ENCODE results near the gene ARHGAP45. TPM values are rescaled to one million over a fixed set of nuclear protein-coding genes. Genes with fewer than 3 reads are reported as not detected.

ARHGAP45 gene
- total and polyA plus RNA-seq, 2 of the 8 experiments (the other 6 are each of a cell fraction or from before 2014, with no cell fraction given) = 31.4 to 41.8 TPM

DNA sequence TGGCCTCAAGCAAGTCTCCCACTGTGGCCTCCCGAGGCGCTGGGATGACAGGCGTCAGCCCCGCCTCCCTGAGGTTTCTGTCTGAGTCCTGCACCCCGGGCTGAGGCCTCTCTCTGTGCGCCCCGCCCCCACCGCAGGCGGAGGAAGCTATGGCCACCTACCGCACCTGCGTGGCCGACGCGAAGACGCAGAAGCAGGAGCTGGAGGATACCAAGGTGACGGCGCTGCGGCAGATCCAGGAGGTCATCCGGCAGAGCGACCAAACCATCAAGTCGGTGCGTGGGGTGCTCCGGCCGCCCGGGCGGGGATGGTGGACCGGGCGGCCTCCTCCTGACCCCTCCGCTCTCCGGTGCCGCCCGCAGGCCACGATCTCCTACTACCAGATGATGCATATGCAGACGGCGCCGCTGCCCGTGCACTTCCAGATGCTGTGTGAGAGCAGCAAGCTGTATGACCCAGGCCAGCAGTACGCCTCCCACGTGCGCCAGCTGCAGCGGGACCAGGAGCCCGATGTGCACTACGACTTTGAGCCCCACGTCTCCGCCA lies 12.7 kb downstream of the ARHGAP45 start:
- H3K4ac ChIP-seq (replicated peaks; ENCODE audit: insufficient read length, low read depth, low read length) = no peak overlapping the region
- no peak for FAIRE-seq
- H3K56ac ChIP-seq (replicated peaks; ENCODE audit: insufficient read length, low read depth, low read length) = no peak overlapping the region
- no peak overlapping the region for H3K18ac ChIP-seq (ENCODE audit: extremely low read depth, low read length)
- ChIA-PET CTCF (ENCODE audit: partially characterized antibody) (interaction anchor here (0.6 to 8.9 kb wide), 9 partner anchors 8 to 138 kb away, joined by 3 to 54 read pairs (median 4); partner anchors contain the start of genes ARHGAP45 and CNN2), POLR2A (ENCODE audit: partially characterized antibody) (interaction anchor here (1.2 to 10.3 kb wide), 11 partner anchors 8 to 189 kb away, joined by 3 to 93 read pairs (median 8); partner anchors contain the start of genes ABCA7, ARHGAP45, CIRBP and CNN2)
- H4K5ac ChIP-seq (ENCODE audit: insufficient read length, low read depth, low read length) = no peak overlapping the region
- TF ChIP-seq, protein P1, sequence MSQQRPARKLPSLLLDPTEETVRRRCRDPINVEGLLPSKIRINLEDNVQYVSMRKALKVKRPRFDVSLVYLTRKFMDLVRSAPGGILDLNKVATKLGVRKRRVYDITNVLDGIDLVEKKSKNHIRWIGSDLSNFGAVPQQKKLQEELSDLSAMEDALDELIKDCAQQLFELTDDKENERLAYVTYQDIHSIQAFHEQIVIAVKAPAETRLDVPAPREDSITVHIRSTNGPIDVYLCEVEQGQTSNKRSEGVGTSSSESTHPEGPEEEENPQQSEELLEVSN (IDR thresholded peaks at IDR 0.05) = no peak
- TF ChIP-seq, protein P2, sequence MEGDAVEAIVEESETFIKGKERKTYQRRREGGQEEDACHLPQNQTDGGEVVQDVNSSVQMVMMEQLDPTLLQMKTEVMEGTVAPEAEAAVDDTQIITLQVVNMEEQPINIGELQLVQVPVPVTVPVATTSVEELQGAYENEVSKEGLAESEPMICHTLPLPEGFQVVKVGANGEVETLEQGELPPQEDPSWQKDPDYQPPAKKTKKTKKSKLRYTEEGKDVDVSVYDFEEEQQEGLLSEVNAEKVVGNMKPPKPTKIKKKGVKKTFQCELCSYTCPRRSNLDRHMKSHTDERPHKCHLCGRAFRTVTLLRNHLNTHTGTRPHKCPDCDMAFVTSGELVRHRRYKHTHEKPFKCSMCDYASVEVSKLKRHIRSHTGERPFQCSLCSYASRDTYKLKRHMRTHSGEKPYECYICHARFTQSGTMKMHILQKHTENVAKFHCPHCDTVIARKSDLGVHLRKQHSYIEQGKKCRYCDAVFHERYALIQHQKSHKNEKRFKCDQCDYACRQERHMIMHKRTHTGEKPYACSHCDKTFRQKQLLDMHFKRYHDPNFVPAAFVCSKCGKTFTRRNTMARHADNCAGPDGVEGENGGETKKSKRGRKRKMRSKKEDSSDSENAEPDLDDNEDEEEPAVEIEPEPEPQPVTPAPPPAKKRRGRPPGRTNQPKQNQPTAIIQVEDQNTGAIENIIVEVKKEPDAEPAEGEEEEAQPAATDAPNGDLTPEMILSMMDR (IDR thresholded peaks at IDR 0.05; ENCODE audit: control extremely low read depth in 1 of 3, insufficient read depth in 1 of 3, low read depth in 1 of 3, low read length in 3 of 3) = peak in 1 of 3 experiments; percentile 11; a peak in 1 of 4 replicates
- no peaks in the 10 kb centered on the region for H3K27me3 ChIP-seq (replicated peaks in 1 of 4; ENCODE audit: control insufficient read depth in 3 of 4, extremely low read depth in 1 of 4, insufficient read depth in 3 of 4, low read length in 3 of 4)
- no peak overlapping the region for H2BK20ac ChIP-seq (ENCODE audit: low read length)
- H3K4me3 ChIP-seq (ENCODE audit: extremely low read depth in 1 of 4, insufficient read depth in 2 of 4, low read depth in 3 of 4, low read length in 4 of 4) = no peak overlapping the region
- H3K79me2 ChIP-seq (ENCODE audit: control insufficient read depth in 1 of 2, insufficient read depth in 2 of 2, low read length in 2 of 2) = no peaks in the 10 kb centered on the region
- H3K4me1 ChIP-seq (replicated peaks in 1 of 4; ENCODE audit: control insufficient read depth in 3 of 4, insufficient read depth in 4 of 4, low read length in 3 of 4) = peaks cover 0 to 7% (median 0%) of the 10 kb centered on the region in 4 experiments; a peak in 4 of 7 replicates
- no peak overlapping the region for H2BK5ac ChIP-seq (ENCODE audit: low read depth, low read length)
- H3K27ac ChIP-seq (ENCODE audit: low read depth, low read length) = no peak overlapping the region
- H2AK5ac ChIP-seq (ENCODE audit: low read depth, low read length) = no peak overlapping the region
- no peaks in the 10 kb centered on the region for H3K9me3 ChIP-seq (ENCODE audit: insufficient read depth in 2 of 2, low read depth in 1 of 2, low read length in 1 of 2)
- WGBS, 2 experiments (ENCODE audit: extremely low coverage in 1 of 2, insufficient coverage in 1 of 2, insufficient read length in 1 of 2, insufficient replicate concordance in 2 of 2, low coverage in 1 of 2, low lambda C conversion rate in 2 of 2, missing lambda C conversion rate in 1 of 2) = 94% methylated on average over 34 of the region's 45 CpGs; no CpG with 5 or more reads in 1 of the 2 experiments
- H3K4me2 ChIP-seq (ENCODE audit: insufficient read depth in 1 of 2, low read depth in 2 of 2, low read length in 2 of 2) = no peak overlapping the region
- H3K9ac ChIP-seq (replicated peaks in 1 of 4; ENCODE audit: extremely low read depth in 1 of 4, low read depth in 3 of 4, low read length in 3 of 4) = no peak overlapping the region
- H3K36me3 ChIP-seq (ENCODE audit: control insufficient read depth in 2 of 4, insufficient read depth in 4 of 4, low read length in 3 of 4) = peaks cover 0 to 54% (median 15%) of the 10 kb centered on the region in 4 experiments; a peak in 3 of 8 replicates
- no peak overlapping the region for H2BK15ac ChIP-seq (ENCODE audit: low read length)
- no peak overlapping the region for H2BK12ac ChIP-seq (ENCODE audit: low read depth, low read length)
- H4K20me1 ChIP-seq (replicated peaks in 1 of 2; ENCODE audit: control insufficient read depth in 1 of 2, insufficient read depth in 2 of 2, low read length in 2 of 2) = peaks cover 0 to 12% of the 10 kb centered on the region in 2 experiments
- no peak overlapping the region for H4K91ac ChIP-seq (replicated peaks; ENCODE audit: insufficient read length, low read length)
- no peak overlapping the region for H3K14ac ChIP-seq (ENCODE audit: insufficient read length)
- 0 out of 2 replicates have a peak overlapping the region, but pooled peaks have one; percentile 51 for H4K8ac ChIP-seq (ENCODE audit: extremely low read depth, insufficient read depth, low read length)
- H2BK120ac ChIP-seq (replicated peaks; ENCODE audit: low read depth, low read length) = no peak overlapping the region
- H2AFZ ChIP-seq (ENCODE audit: low read length) = no peak overlapping the region
- H3K79me1 ChIP-seq (ENCODE audit: low read depth, low read length) = no peaks in the 10 kb centered on the region
- H3K23me2 ChIP-seq (ENCODE audit: low read depth, low read length) = no peaks in the 10 kb centered on the region
- H3K23ac ChIP-seq (ENCODE audit: insufficient read length) = no peak overlapping the region
- no peak for DNase-seq (ENCODE audit: low read depth in 1 of 2, low spot score in 2 of 2)
